Neural cell (in vitro differentiated cells): Measurements from ENCODE around the gene TMEM143. TPM values are rescaled to one million over a fixed set of nuclear protein-coding genes. Genes with fewer than 3 reads are reported as not detected.

Experiments used
- H2AFZ ChIP-seq: fragments of 200-600, 300-800 bp; sonication (generic), shearing (Covaris generic); 2 replicates; pipeline ENCODE4 v1.6.0; 2014; ENCODE audit warnings: low read depth, mild to moderate bottlenecking, antibody characterized with exemption, low read length, moderate library complexity
- H3F3A ChIP-seq: fragments of 200-600 bp; shearing (Covaris generic); 2 replicates; pipeline ENCODE4 v1.6.1; 2016; ENCODE audit warnings: mild to moderate bottlenecking, moderate library complexity, mixed read lengths, antibody characterized with exemption, low read length; ENCODE audit not compliant: insufficient read depth, poor library complexity, severe bottlenecking
- H3K27ac ChIP-seq: fragments of 200-600, 300-800 bp; sonication (generic), shearing (Covaris generic); 2 replicates; pipeline ENCODE4 v1.5.1; 2014; ENCODE audit warnings: mild to moderate bottlenecking, low read length, moderate library complexity
- H3K27me3 ChIP-seq: fragments of 300-800, 200-600 bp; sonication (generic), shearing (Covaris generic); 2 replicates; pipeline ENCODE4 v1.6.0; 2014; ENCODE audit warnings: mild to moderate bottlenecking, low read depth, low read length, moderate library complexity; ENCODE audit not compliant: insufficient read depth
- H3K36me3 ChIP-seq: fragments of 300-800, 200-600 bp; sonication (generic), shearing (Covaris generic); 2 replicates; pipeline ENCODE4 v1.5.1; 2014; ENCODE audit warnings: mild to moderate bottlenecking, antibody characterized with exemption, low read length, moderate library complexity; ENCODE audit not compliant: insufficient read depth
- H3K4me2 ChIP-seq: fragments of 300-800, 200-600 bp; sonication (generic), shearing (Covaris generic); 2 replicates; pipeline ENCODE4 v1.6.0; 2014; ENCODE audit warnings: mild to moderate bottlenecking, low read length
- H3K4me3 ChIP-seq: fragments of 300-800, 200-600 bp; sonication (generic), shearing (Covaris generic); 2 replicates; pipeline ENCODE4 v1.5.1; 2014; ENCODE audit warnings: mild to moderate bottlenecking, low read length, moderate library complexity
- H3K79me2 ChIP-seq: fragments of 200-600 bp; shearing (Covaris generic); replicated peaks from 2 replicates; pipeline ENCODE4 v1.6.0; 2014; ENCODE audit warnings: mild to moderate bottlenecking, low read length, moderate library complexity; ENCODE audit not compliant: insufficient read depth
- H3K9ac ChIP-seq: fragments of 300-800, 200-600 bp; sonication (generic), shearing (Covaris generic); 2 replicates; pipeline ENCODE4 v1.6.1; 2016; ENCODE audit warnings: mild to moderate bottlenecking, low read length, mixed read lengths
- H3K9me2 ChIP-seq: fragments of 200-600 bp; shearing (Covaris generic); 2 replicates; pipeline ENCODE4 v1.6.1; 2016; ENCODE audit warnings: mild to moderate bottlenecking, low read length, mixed read lengths; ENCODE audit not compliant: insufficient read depth
- H3K9me3 ChIP-seq: fragments of 200-600, 300-800 bp; sonication (generic), shearing (Covaris generic); 2 replicates; pipeline ENCODE4 v1.6.1; 2016; ENCODE audit warnings: mild to moderate bottlenecking, mixed run types, low read length, moderate library complexity, mixed read lengths
- H4K20me1 ChIP-seq: fragments of 200-600 bp; shearing (Covaris generic); 2 replicates; pipeline ENCODE4 v1.6.1; 2016; ENCODE audit warnings: mild to moderate bottlenecking, mixed run types; ENCODE audit not compliant: insufficient read depth
- CTCF ChIP-seq: fragments of 450-650 bp; IDR thresholded peaks from 2 replicates; pipeline ENCODE4 v1.5.1; 2014; ENCODE audit warnings: antibody characterized with exemption, mild to moderate bottlenecking, moderate library complexity; ENCODE audit not compliant: poor library complexity, severe bottlenecking
- EP300 ChIP-seq: fragments of 450-650 bp; conservative IDR thresholded peaks from 2 replicates; pipeline ENCODE4 v1.6.1; 2014; ENCODE audit warnings: antibody characterized with exemption, mild to moderate bottlenecking, moderate library complexity; ENCODE audit not compliant: poor library complexity, severe bottlenecking
- EZH2 ChIP-seq: fragments of 200-600, 300-800 bp; shearing (Covaris generic), sonication (generic); IDR thresholded peaks from 2 replicates; pipeline ENCODE4 v1.6.1; 2014; ENCODE audit warnings: antibody characterized with exemption, low read length, borderline replicate concordance, mild to moderate bottlenecking; ENCODE audit not compliant: insufficient read depth, poor library complexity, severe bottlenecking
- MXI1 ChIP-seq: fragments of 450-650 bp; conservative IDR thresholded peaks from 2 replicates; pipeline ENCODE4 v1.6.1; 2014; ENCODE audit warnings: antibody characterized with exemption, mild to moderate bottlenecking; ENCODE audit not compliant: poor library complexity, severe bottlenecking
- POLR2AphosphoS5 ChIP-seq: IDR thresholded peaks from 2 replicates; pipeline ENCODE4 v1.6.1; 2012
- RAD21 ChIP-seq: fragments of 450-650 bp; conservative IDR thresholded peaks from 2 replicates; pipeline ENCODE4 v1.6.1; 2014; ENCODE audit warnings: antibody characterized with exemption, mild to moderate bottlenecking, moderate library complexity
- REST ChIP-seq: IDR thresholded peaks from 2 replicates; pipeline ENCODE4 v1.6.1; 2012; ENCODE audit warnings: borderline replicate concordance
- SMC3 ChIP-seq: fragments of 450-650 bp; conservative IDR thresholded peaks from 2 replicates; pipeline ENCODE4 v1.6.1; 2014; ENCODE audit warnings: antibody characterized with exemption, mild to moderate bottlenecking, moderate library complexity; ENCODE audit not compliant: poor library complexity
- TAF1 ChIP-seq: IDR thresholded peaks from 2 replicates; pipeline ENCODE4 v1.6.1; 2012; ENCODE audit warnings: low read depth
- polyA plus RNA-seq: library from polyadenylated mRNA; depleted of rRNA; stranded (reverse); fragments of >200 nt; gene quantifications from 2 replicates; pipeline ENCODE4 v1.2.3, GENCODE V29; 2014

The TMEM143 gene
- polyA plus RNA-seq, 1 donor from 2014 or later = 4.2 TPM

- no peak for TF ChIP-seq REST
- TF ChIP-seq EZH2 = no peak
- TF ChIP-seq TAF1 = no peak
- TF ChIP-seq RAD21 = no peak
- peak; percentile 29 for TF ChIP-seq CTCF
- TF ChIP-seq MXI1 = no peak
- TF ChIP-seq SMC3 = no peak
- TF ChIP-seq POLR2AphosphoS5 = no peak
- TF ChIP-seq EP300 = no peak
- no peaks in the 10 kb centered on the region for H3F3A ChIP-seq
- H3K9me2 ChIP-seq = no peaks in the 10 kb centered on the region
- no peak overlapping the region for H2AFZ ChIP-seq
- H3K4me2 ChIP-seq = no peak overlapping the region
- no peaks in the 10 kb centered on the region for H3K36me3 ChIP-seq
- no peak overlapping the region for H3K9ac ChIP-seq
- no peak overlapping the region for H3K4me3 ChIP-seq
- H3K27me3 ChIP-seq = no peaks in the 10 kb centered on the region
- H3K79me2 ChIP-seq = no peaks in the 10 kb centered on the region
- no peaks in the 10 kb centered on the region for H4K20me1 ChIP-seq
- no peak overlapping the region for H3K27ac ChIP-seq
- H3K9me3 ChIP-seq = no peaks in the 10 kb centered on the region
These were observed 12.4 kb downstream of the TMEM143 start for GRCh38 chr19:48351341-48351752.

GRCh38 chr19:48350856-48351255 is 12.9 kb downstream of the TMEM143 start:
- Histone ChIP-seq H4K20me1 (no peaks in the 10 kb centered on the region), H3K27ac (no peak overlapping the region), H3K4me3 (no peak overlapping the region), H3K9me3 (no peaks in the 10 kb centered on the region), H3K36me3 (no peaks in the 10 kb centered on the region), H3K79me2 (no peaks in the 10 kb centered on the region), H3K27me3 (no peaks in the 10 kb centered on the region), H3K9ac (no peak overlapping the region), H3K4me2 (no peak overlapping the region), H3K9me2 (no peaks in the 10 kb centered on the region), H3F3A (no peaks in the 10 kb centered on the region), H2AFZ (no peak overlapping the region)
- TF ChIP-seq EP300 (no peak), CTCF (no peak), TAF1 (no peak), REST (no peak), POLR2AphosphoS5 (no peak), MXI1 (no peak), SMC3 (no peak)
